HepG2 (cell line): ENCODE data around the gene ALG14. TPM values are rescaled to one million over a fixed set of nuclear protein-coding genes. Genes with fewer than 3 reads are reported as not detected.

ENCODE experiments used
- AGO1 ChIP-seq: fragments of 200-400 bp; formaldehyde crosslinking; IDR thresholded peaks from 2 replicates; pipeline ENCODE4 v1.6.1; 2017; ENCODE audit warnings: mild to moderate bottlenecking, low read depth, low read length, moderate library complexity; ENCODE audit not compliant: poor library complexity, severe bottlenecking
- CCDC6 ChIP-seq: sonication (generic); formaldehyde crosslinking; IDR thresholded peaks from 2 replicates; pipeline ENCODE4 v1.8.1; 2022; ENCODE audit warnings: mild to moderate bottlenecking, missing genetic modification reagents, moderate library complexity
- DPF2 ChIP-seq: sonication (generic); formaldehyde crosslinking; IDR thresholded peaks from 2 replicates; pipeline ENCODE4 v1.4.0; 2020; ENCODE audit warnings: mild to moderate bottlenecking, low read depth, missing genetic modification reagents, borderline replicate concordance
- FIP1L1 ChIP-seq: fragments of 200-400 bp; formaldehyde crosslinking; IDR thresholded peaks from 2 replicates; pipeline ENCODE4 v1.6.1; 2018; ENCODE audit warnings: low read depth, mild to moderate bottlenecking, low read length, moderate library complexity, borderline replicate concordance; ENCODE audit not compliant: insufficient read depth
- HNRNPUL1 ChIP-seq: fragments of 200-400 bp; formaldehyde crosslinking; IDR thresholded peaks from 2 replicates; pipeline ENCODE4 v1.6.1; 2017; ENCODE audit warnings: low read depth, mild to moderate bottlenecking, low read length, moderate library complexity
- IRX3 ChIP-seq: sonication (generic); formaldehyde crosslinking; IDR thresholded peaks from 2 replicates; pipeline ENCODE4 v1.8.1; 2023; ENCODE audit warnings: mild to moderate bottlenecking, low read depth, missing genetic modification reagents, borderline replicate concordance
- KDM1A ChIP-seq: IDR thresholded peaks from 2 replicates; pipeline ENCODE4 v1.6.1; 2016; ENCODE audit warnings: missing compliant biosample characterization
- KLF11 ChIP-seq: IDR thresholded peaks from 2 replicates; pipeline ENCODE4 v1.6.1; 2016; ENCODE audit warnings: missing compliant biosample characterization
- KLF12 ChIP-seq: sonication (generic); formaldehyde crosslinking; IDR thresholded peaks from 2 replicates; pipeline ENCODE4 v1.4.0; 2020; ENCODE audit warnings: missing genetic modification reagents, borderline replicate concordance
- NFE2L1 ChIP-seq: sonication (generic); formaldehyde crosslinking; IDR thresholded peaks from 2 replicates; pipeline ENCODE4 v1.4.0; 2020; ENCODE audit warnings: missing genetic modification reagents, mild to moderate bottlenecking, borderline replicate concordance
- PITX1 ChIP-seq: sonication (generic); formaldehyde crosslinking; IDR thresholded peaks from 2 replicates; pipeline ENCODE4 v1.5.1; 2020; ENCODE audit warnings: mild to moderate bottlenecking, missing genetic modification reagents
- RARA ChIP-seq: IDR thresholded peaks from 2 replicates; pipeline ENCODE4 v1.6.1; 2016; ENCODE audit warnings: missing genetic modification reagents, missing compliant biosample characterization
- SALL2 ChIP-seq: sonication (generic); formaldehyde crosslinking; IDR thresholded peaks from 2 replicates; pipeline ENCODE4 v1.8.1; 2023; ENCODE audit warnings: mild to moderate bottlenecking, missing genetic modification reagents, inconsistent platforms
- SP1 ChIP-seq, 2 experiments: fragments of 450-650 bp in 1 of 2; sonication (generic) in 1 of 2; formaldehyde crosslinking in 1 of 2; IDR thresholded peaks; 2 replicates each; pipeline versions ENCODE4 v1.4.0 to v1.6.1; 2016 to 2020; ENCODE audit warnings: missing genetic modification reagents in 1 of 2
- SRF ChIP-seq: IDR thresholded peaks from 2 replicates; pipeline ENCODE4 v1.6.1; 2011; ENCODE audit warnings: mild to moderate bottlenecking, low read depth, low read length, moderate library complexity
- U2AF1 ChIP-seq: fragments of 200-400 bp; formaldehyde crosslinking; optimal IDR thresholded peaks from 2 replicates; pipeline ENCODE3; 2017; ENCODE audit warnings: mild to moderate bottlenecking, low read depth, low read length
- YEATS2 ChIP-seq: sonication (generic); formaldehyde crosslinking; IDR thresholded peaks from 2 replicates; pipeline ENCODE4 v1.4.0; 2020; ENCODE audit warnings: missing genetic modification reagents, borderline replicate concordance
- ZMYM4 ChIP-seq: sonication (generic); formaldehyde crosslinking; IDR thresholded peaks from 2 replicates; pipeline ENCODE4 v1.8.1; 2023; ENCODE audit warnings: mild to moderate bottlenecking, missing genetic modification reagents
- ZNF430 ChIP-seq: sonication (generic); formaldehyde crosslinking; IDR thresholded peaks from 2 replicates; pipeline ENCODE4 v1.9.0; 2021; ENCODE audit warnings: mild to moderate bottlenecking, missing genetic modification reagents
- ZNF501 ChIP-seq: sonication (generic); formaldehyde crosslinking; IDR thresholded peaks from 2 replicates; pipeline ENCODE4 v1.5.1; 2020; ENCODE audit warnings: mild to moderate bottlenecking, moderate library complexity, missing genetic modification reagents
- ZNF549 ChIP-seq: sonication (generic); formaldehyde crosslinking; IDR thresholded peaks from 2 replicates; pipeline ENCODE4 v1.5.0; 2020; ENCODE audit warnings: missing genetic modification reagents
- ZNF577 ChIP-seq: sonication (generic); formaldehyde crosslinking; IDR thresholded peaks from 2 replicates; pipeline ENCODE4 v1.4.0; 2020; ENCODE audit warnings: mild to moderate bottlenecking, low read depth, missing genetic modification reagents, borderline replicate concordance
- ZNF670 ChIP-seq: sonication (generic); formaldehyde crosslinking; IDR thresholded peaks from 2 replicates; pipeline ENCODE4 v1.8.0; 2022; ENCODE audit warnings: mild to moderate bottlenecking, missing genetic modification reagents, borderline replicate concordance
- ZNF766 ChIP-seq: sonication (generic); formaldehyde crosslinking; IDR thresholded peaks from 2 replicates; pipeline ENCODE4 v1.5.0; 2020; ENCODE audit warnings: missing genetic modification reagents, borderline replicate concordance
- ZSCAN21 ChIP-seq: sonication (generic); formaldehyde crosslinking; IDR thresholded peaks from 2 replicates; pipeline ENCODE4 v1.8.0; 2022; ENCODE audit warnings: mild to moderate bottlenecking, missing genetic modification reagents, moderate library complexity, borderline replicate concordance
- polyA plus RNA-seq, 8 experiments: library from polyadenylated mRNA; depleted of rRNA in 3 of 8; stranded (reverse) in 7 of 8; unstranded in 1 of 8; fragments of >200 nt; fragmentation: Illumina TruSeq in 4 of 8; extraction: Trizol in 4 of 8; gene quantifications; 2 replicates each; pipeline versions ENCODE4 v1.2.1 to v1.2.3, GENCODE V29; 2011 to 2016; ENCODE audit warnings: low read depth in 4 of 8, missing spikeins in 1 of 8, mixed read lengths in 1 of 8; ENCODE audit not compliant: insufficient read depth in 1 of 8
- total RNA-seq, 5 experiments: library from RNA; depleted of rRNA; stranded (reverse); fragments of >200 nt; fragmentation: Illumina TruSeq; extraction: Trizol; gene quantifications; 2 replicates each; pipeline ENCODE4 v1.2.3, GENCODE V29; 2016; ENCODE audit warnings: low read depth in 1 of 5
- TF ChIP-seq, protein P1 (sequence below): IDR thresholded peaks from 2 replicates; pipeline ENCODE4 v1.6.1; 2016; ENCODE audit warnings: control low read depth
- TF ChIP-seq, protein P2 (sequence below): IDR thresholded peaks from 2 replicates; pipeline ENCODE4 v1.6.1; 2016; ENCODE audit warnings: low read depth, borderline replicate concordance
- TF ChIP-seq, protein P3 (sequence below): sonication (generic); formaldehyde crosslinking; IDR thresholded peaks from 2 replicates; pipeline ENCODE4 v1.4.0; 2020; ENCODE audit warnings: mild to moderate bottlenecking, missing genetic modification reagents
- TF ChIP-seq, protein P4 (sequence below): sonication (generic); formaldehyde crosslinking; IDR thresholded peaks from 2 replicates; pipeline ENCODE4 v1.5.0; 2020; ENCODE audit warnings: missing genetic modification reagents, mild to moderate bottlenecking, borderline replicate concordance

ALG14 gene
- total and polyA plus RNA-seq, 2 of the 13 experiments (the other 11 are each of a cell fraction or from before 2014, with no cell fraction given): 4.5 to 12.7 TPM

DNA sequence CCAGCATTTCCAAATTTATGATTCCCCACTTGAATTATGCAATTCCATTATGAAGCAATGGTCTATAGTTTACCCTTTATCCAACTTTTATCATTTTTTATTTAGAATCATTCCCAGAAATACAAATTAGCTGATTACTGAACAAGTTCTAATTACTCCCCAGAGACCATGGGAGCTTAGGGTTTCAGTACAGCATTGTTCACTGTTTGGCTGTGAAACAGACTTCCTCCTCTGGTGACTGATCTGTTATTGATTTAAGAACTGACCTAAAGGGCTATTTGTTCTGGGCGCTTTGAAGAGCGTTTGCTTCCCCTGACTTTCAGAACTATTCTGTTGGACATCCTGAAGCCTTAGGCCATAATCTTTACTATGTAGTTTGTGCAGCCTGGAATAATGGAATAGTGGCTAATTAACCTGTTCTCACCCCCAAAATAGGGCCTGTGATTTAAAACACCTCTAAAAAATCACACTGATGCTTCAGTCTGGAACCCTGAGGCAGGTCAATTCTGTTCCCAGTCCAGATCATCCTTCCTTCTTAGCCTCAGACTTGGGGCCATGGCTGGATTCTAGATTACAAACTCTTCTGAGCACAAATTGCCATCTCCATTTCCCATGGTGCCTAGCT is 58.7 kb downstream of the ALG14 start (continued):
- peak; percentile 62; the same call in 1 of the 2 replicates for TF ChIP-seq ZNF670 (CRISPR knock-in tag)
- TF ChIP-seq SRF: no peak
- TF ChIP-seq ZNF766 (CRISPR knock-in tag): no peak
- no peak for TF ChIP-seq ZNF549 (CRISPR knock-in tag)
- TF ChIP-seq KLF12 (CRISPR knock-in tag): no peak
- TF ChIP-seq CCDC6 (CRISPR knock-in tag): no peak
- TF ChIP-seq SP1 (IDR thresholded peaks at IDR 0.05): no peak
- TF ChIP-seq SP1 (CRISPR knock-in tag; IDR thresholded peaks at IDR 0.05): no peak
- TF ChIP-seq, protein P1, sequence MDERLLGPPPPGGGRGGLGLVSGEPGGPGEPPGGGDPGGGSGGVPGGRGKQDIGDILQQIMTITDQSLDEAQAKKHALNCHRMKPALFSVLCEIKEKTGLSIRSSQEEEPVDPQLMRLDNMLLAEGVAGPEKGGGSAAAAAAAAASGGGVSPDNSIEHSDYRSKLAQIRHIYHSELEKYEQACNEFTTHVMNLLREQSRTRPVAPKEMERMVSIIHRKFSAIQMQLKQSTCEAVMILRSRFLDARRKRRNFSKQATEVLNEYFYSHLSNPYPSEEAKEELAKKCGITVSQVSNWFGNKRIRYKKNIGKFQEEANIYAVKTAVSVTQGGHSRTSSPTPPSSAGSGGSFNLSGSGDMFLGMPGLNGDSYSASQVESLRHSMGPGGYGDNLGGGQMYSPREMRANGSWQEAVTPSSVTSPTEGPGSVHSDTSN (CRISPR knock-in tag): no peak
- no peak for TF ChIP-seq ZNF577 (CRISPR knock-in tag)
- TF ChIP-seq AGO1: no peak
- TF ChIP-seq PITX1: peak; percentile 65; the same call in 1 of the 2 replicates
- TF ChIP-seq, protein P2, sequence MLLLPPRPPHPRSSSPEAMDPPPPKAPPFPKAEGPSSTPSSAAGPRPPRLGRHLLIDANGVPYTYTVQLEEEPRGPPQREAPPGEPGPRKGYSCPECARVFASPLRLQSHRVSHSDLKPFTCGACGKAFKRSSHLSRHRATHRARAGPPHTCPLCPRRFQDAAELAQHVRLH (CRISPR knock-in tag): no peak
- TF ChIP-seq, protein P3, sequence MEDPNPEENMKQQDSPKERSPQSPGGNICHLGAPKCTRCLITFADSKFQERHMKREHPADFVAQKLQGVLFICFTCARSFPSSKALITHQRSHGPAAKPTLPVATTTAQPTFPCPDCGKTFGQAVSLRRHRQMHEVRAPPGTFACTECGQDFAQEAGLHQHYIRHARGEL (CRISPR knock-in tag): no peak
- no peak for TF ChIP-seq U2AF1
- TF ChIP-seq KLF11: no peak
- TF ChIP-seq IRX3 (CRISPR knock-in tag): no peak
- TF ChIP-seq ZMYM4 (CRISPR knock-in tag): peak; percentile 80
- TF ChIP-seq YEATS2 (CRISPR knock-in tag): no peak
- no peak for TF ChIP-seq HNRNPUL1
- peak; percentile 86 for TF ChIP-seq DPF2 (CRISPR knock-in tag)
- no peak for TF ChIP-seq KDM1A (CRISPR knock-in tag)
- no peak for TF ChIP-seq NFE2L1 (CRISPR knock-in tag)
- no peak for TF ChIP-seq SALL2 (CRISPR knock-in tag)
- TF ChIP-seq, protein P4, sequence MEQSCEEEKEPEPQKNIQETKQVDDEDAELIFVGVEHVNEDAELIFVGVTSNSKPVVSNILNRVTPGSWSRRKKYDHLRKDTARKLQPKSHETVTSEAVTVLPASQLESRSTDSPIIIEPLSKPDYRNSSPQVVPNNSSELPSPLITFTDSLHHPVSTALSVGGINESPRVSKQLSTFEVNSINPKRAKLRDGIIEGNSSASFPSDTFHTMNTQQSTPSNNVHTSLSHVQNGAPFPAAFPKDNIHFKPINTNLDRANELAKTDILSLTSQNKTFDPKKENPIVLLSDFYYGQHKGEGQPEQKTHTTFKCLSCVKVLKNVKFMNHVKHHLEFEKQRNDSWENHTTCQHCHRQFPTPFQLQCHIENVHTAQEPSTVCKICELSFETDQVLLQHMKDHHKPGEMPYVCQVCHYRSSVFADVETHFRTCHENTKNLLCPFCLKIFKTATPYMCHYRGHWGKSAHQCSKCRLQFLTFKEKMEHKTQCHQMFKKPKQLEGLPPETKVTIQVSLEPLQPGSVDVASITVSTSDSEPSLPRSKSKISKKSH (CRISPR knock-in tag): no peak
- TF ChIP-seq ZSCAN21 (CRISPR knock-in tag): no peak
- TF ChIP-seq ZNF430: no peak
- no peak for TF ChIP-seq FIP1L1
- TF ChIP-seq RARA (CRISPR knock-in tag): peak; percentile 84
- TF ChIP-seq ZNF501 (CRISPR knock-in tag): no peak
